Measurements from ENCODE around the gene BICDL1. TPM values are rescaled to one million over a fixed set of nuclear protein-coding genes. Genes with fewer than 3 reads are reported as not detected.

BICDL1 gene
- total RNA-seq, 1 donor from 2014 or later, result 2.8 TPM

DNA sequence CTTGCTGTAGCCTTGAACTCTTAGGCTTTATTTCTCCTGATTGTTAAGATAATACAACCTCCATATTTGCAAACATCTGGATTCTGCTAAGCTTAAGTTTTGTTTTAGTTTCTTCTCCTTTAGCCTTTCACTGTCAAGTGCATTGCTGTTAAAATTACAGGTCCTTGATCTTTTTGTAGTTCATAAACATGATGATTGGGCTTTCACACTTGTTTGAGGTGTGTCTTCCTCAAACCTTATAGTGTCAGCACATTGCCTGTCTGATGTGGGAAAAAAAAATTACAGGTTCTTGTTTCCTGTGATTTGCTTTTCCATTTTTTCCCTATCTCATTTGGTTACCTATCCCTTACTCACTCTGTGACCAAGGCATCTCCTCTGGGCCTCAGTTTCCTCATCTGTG lies 59.2 kb downstream of the BICDL1 start:
- Mint-ChIP-seq H3K27ac (ENCODE audit: unreplicated experiment) (no peak overlapping the region), H3K4me1 (ENCODE audit: unreplicated experiment) (peaks cover 1% of the 10 kb centered on the region), H3K36me3 (ENCODE audit: low read depth, unreplicated experiment) (no peaks in the 10 kb centered on the region), H3K27me3 (ENCODE audit: unreplicated experiment) (no peaks in the 10 kb centered on the region), H3K4me3 (ENCODE audit: unreplicated experiment) (no peak overlapping the region), H3K9me3 (ENCODE audit: unreplicated experiment) (no peaks in the 10 kb centered on the region)
- DNase-seq (ENCODE audit: low spot score), result no peak
- TF ChIP-seq CTCF (IDR thresholded peaks at IDR 0.05; ENCODE audit: unreplicated experiment), result no peak

- no peaks in the 10 kb centered on the region for H3K9me3 Mint-ChIP-seq (ENCODE audit: unreplicated experiment)
- no peak overlapping the region for H3K4me3 Mint-ChIP-seq (ENCODE audit: unreplicated experiment)
- TF ChIP-seq CTCF (IDR thresholded peaks at IDR 0.05; ENCODE audit: unreplicated experiment), result no peak
- no peaks in the 10 kb centered on the region for H3K27me3 Mint-ChIP-seq (ENCODE audit: unreplicated experiment)
- no peaks in the 10 kb centered on the region for H3K4me1 Mint-ChIP-seq (ENCODE audit: unreplicated experiment)
- DNase-seq (ENCODE audit: low spot score), result no peak
- no peaks in the 10 kb centered on the region for H3K36me3 Mint-ChIP-seq (ENCODE audit: low read depth, unreplicated experiment)
- no peak overlapping the region for H3K27ac Mint-ChIP-seq (ENCODE audit: unreplicated experiment)
Measured at GRCh38 chr12:120049426-120049825, 60.4 kb downstream of the BICDL1 start.

- no peak for TF ChIP-seq CTCF (IDR thresholded peaks at IDR 0.05; ENCODE audit: unreplicated experiment)
- H3K36me3 Mint-ChIP-seq (ENCODE audit: low read depth, unreplicated experiment), result no peaks in the 10 kb centered on the region
- H3K9me3 Mint-ChIP-seq (ENCODE audit: unreplicated experiment), result no peaks in the 10 kb centered on the region
- DNase-seq (ENCODE audit: low spot score), result no peak
- H3K27me3 Mint-ChIP-seq (ENCODE audit: unreplicated experiment), result no peaks in the 10 kb centered on the region
- peaks cover 3% of the 10 kb centered on the region for H3K4me1 Mint-ChIP-seq (ENCODE audit: unreplicated experiment)
- H3K4me3 Mint-ChIP-seq (ENCODE audit: unreplicated experiment), result no peak overlapping the region
- no peak overlapping the region for H3K27ac Mint-ChIP-seq (ENCODE audit: unreplicated experiment)
Measured at GRCh38 chr12:120051535-120051934, 62.5 kb downstream of the BICDL1 start.

DNA sequence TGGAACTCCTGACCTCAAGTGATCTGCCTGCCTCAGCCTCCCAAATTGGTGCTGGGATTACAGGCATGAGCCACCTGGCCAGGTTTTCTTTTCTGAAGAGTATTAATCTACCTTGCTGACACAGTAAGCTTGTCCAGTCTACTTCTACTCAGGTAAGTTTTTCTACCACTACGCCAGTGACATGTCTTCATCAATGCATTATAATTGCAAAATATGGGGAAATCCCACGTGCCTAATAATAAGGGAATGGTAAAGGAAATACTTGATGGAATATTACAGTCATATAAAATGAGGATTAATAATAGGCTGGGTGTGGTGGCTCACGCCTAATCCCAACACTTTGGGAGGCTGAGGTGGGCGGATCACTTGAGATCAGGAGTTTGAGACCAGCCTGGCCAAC lies 65.3 kb downstream of the BICDL1 start:
- no peak overlapping the region for H3K4me3 Mint-ChIP-seq (ENCODE audit: unreplicated experiment)
- DNase-seq (ENCODE audit: low spot score), result no peak
- TF ChIP-seq CTCF (IDR thresholded peaks at IDR 0.05; ENCODE audit: unreplicated experiment), result no peak
- no peaks in the 10 kb centered on the region for H3K27me3 Mint-ChIP-seq (ENCODE audit: unreplicated experiment)
- H3K36me3 Mint-ChIP-seq (ENCODE audit: low read depth, unreplicated experiment), result no peaks in the 10 kb centered on the region
- H3K27ac Mint-ChIP-seq (ENCODE audit: unreplicated experiment), result no peak overlapping the region
- H3K9me3 Mint-ChIP-seq (ENCODE audit: unreplicated experiment), result no peaks in the 10 kb centered on the region
- peaks cover 3% of the 10 kb centered on the region for H3K4me1 Mint-ChIP-seq (ENCODE audit: unreplicated experiment)

DNA sequence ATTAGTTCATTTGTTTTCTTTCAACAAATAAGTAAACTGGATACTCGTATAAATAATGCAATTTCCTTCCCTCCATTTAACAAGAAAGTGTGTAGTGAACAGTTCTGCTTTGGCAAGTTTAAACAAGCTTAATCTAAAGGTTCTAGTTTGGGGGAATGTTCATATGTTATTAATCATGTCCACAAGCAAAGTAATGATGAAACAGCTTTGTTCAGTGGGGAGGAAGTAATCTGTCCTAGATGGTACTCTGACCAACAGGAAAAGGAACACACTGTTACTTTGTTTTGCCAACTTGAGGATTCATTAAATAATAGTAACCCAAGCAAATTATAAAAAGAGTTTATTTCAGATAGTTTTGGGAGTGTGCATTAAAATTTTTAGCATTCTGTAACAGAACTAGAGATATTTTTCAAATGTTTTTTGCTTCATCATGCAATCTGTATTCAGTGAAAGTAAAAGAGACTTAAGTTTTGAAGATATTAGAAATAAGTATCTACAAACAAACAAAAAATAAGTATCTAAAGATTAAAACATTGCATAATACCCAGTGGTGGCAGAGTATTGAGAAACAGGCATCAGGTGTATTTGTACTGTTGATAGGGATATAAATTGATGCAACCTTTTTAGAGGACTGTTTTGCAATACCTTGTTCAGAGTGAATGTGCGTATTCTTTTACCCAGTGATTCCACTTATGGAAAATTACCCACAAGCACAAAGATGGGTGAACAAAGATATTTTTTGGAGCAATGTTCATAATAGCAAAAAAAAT lies 66.4 kb downstream of the BICDL1 start:
- Mint-ChIP-seq H3K27me3 (ENCODE audit: unreplicated experiment) (no peaks in the 10 kb centered on the region), H3K36me3 (ENCODE audit: low read depth, unreplicated experiment) (no peaks in the 10 kb centered on the region), H3K4me1 (ENCODE audit: unreplicated experiment) (peaks cover 3% of the 10 kb centered on the region), H3K9me3 (ENCODE audit: unreplicated experiment) (no peaks in the 10 kb centered on the region), H3K27ac (ENCODE audit: unreplicated experiment) (no peak overlapping the region), H3K4me3 (ENCODE audit: unreplicated experiment) (no peak overlapping the region)
- no peak for TF ChIP-seq CTCF (IDR thresholded peaks at IDR 0.05; ENCODE audit: unreplicated experiment)
- no peak for DNase-seq (ENCODE audit: low spot score)

Measured in endothelial cell (in vitro differentiated cells).